Fibroblast of upper back skin (primary cell): ENCODE results near the gene SLC4A7.
A peak's percentile ranks its signal among the peaks of the same experiment; 100 is the strongest.
"Not testable (repeated sequence)": the region's sequence is repeated elsewhere in the genome, so short reads cannot be mapped to it uniquely, and the experiment has no call there.

Experiments
- DNase-seq: peaks from one replicate; pipeline ENCODE4 v3.0.0-alpha.2; 2013

The SLC4A7 gene

GRCh38 chr3:27426926-27427325, 57.3 kb downstream of the SLC4A7 start:
- no peak for DNase-seq

DNA sequence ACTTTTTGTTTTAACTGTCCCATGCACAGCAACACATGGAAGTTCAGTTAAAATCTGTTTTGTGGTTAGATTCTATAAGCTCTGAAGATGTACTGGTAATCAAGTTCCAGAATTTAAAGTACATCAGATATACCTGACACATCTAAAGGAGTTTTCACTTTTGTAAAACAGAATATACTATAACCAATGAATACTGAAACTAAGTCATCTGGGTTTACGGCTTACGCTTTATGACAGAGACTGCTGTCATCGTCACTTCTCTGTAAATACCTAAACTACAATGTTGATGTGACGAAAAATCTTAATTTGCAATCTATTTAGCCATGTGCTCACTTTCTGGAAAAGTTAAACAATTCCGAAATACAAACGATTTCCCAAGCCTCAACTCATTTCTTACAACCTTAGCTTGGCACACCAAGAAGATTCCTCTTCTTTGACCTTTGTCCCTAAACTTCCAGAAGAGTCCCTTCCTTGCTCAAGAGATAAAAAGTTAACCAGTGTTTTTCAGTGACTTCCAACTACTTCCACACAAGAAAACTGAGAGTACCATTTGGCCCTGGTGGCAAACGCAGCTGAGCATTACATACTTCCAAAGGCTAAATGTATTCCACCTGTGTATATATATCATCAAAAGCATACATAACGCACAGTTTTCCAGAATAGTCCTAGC, 58.2 kb downstream of the SLC4A7 start:
- no peak for DNase-seq

DNA sequence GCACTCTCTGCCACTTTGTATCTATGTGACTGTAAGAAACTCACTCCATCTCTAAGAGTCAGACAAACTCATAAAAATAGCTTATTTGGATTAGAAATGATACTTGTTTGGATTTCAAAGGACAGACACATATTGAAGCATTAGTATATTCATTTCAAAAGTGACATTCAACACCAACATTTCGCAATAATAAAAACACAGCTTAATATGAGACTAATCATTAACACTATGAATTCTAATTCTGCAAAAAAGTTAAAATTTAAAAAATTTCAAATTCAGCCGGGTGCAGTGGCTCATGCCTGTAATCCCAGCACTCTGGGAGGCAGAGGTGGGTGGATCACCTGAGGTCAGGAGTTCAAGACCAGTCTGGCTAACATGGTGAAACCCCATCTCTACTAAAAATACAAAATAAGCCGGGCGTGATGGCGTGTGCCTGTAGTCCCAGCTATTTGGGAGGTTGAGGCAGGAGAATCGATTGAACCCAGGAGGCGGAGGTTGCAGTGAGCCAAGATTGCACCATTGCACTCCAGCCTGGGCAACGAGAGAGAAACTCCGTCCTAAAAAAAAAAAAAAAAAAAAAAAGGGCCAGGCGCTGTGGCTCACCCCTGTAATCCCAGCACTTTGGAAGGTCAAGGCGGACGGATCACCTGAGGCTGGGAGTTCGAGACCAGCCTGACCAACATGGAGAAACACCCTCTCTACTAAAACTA, 59.2 kb downstream of the SLC4A7 start:
- not testable (repeated sequence) for DNase-seq

DNA sequence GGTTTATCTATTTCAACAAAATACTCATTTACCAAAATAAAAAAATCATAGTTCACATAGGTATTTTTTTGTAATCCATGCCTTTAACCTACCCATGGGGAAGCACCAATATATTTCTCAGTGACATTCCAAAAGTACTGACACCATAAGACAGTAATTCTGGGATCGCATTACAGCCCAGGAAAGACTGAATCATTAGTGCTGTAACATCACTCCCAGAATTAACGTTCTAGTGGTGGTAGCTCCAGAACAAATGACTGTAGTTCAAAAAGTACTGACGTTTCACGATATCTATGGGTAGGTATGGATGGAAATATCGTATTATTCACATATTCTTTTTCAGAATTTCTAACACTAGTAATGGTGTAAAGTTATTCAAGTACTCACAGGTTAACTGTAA, 60.7 kb downstream of the SLC4A7 start:
- peak; percentile 77 for DNase-seq

DNA sequence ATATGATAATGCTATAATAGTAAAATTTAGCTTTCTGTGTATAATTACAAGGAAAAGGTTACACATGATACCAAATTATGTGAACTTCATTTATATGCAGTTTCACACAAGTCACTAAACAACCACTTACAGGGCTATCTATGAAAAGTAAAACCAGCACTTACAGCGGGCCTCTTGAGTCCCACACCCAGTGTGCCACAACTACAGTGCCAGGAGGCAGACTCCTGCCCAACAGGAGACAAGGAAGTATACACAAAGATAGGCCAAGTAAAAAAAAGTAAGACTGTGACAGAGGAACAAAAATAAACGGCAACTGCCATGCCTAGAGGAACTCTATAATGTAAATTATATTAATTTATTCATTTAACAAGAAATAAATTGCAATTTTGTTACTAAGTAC, 61.6 kb downstream of the SLC4A7 start:
- no peak for DNase-seq

DNA sequence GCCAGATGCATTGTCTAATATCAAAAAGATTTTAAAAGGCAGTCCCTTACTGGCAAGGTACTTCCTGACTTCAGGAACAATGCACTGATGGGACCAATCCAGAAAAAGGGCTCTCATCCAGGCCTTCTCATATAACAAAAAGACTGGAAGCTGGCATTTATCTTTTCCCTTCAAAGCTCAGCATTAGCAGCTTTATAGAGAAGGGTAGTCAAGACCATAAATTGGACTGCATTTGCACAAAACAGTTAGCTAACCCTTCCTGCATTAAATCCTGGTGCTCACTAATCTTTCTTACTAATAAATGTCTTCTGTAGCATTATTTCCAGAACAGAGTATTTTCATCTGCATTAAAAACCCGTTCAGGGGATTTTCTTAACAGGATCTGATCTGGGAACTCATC, 69.0 kb downstream of the SLC4A7 start:
- DNase-seq: no peak

DNA sequence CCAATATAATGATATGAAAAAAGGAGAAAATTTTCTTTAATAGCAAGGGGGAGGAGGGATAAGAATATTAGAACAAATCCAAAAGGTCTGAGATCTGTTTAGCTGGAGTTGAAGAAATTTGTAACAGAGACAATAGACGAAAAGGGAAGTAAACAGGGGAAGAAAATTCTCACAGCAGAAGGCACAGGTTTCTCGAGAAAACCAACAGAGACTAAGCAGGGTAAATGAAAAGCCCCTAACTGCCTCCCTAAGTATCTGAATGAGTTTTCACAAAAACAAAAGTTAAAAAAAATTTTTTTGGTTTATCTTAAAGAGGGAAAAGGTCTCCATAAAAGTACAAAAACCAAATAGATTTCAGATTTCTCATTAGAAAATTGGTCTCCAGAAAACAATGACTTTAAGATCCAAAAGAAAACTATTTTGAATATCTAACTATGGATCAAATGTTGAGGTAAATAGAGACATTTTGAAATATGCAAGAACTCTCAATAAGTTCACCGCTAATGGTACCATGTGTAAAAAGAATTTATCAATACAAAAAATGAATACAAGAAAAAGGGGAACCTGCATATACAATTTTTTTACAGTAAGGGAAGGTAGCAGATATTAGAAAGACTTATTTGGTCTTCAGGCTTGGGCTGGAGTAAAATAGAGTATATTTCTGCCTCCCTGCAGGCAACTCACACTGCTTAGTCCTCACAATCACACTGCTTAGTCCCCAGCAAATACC, 91.1 kb downstream of the SLC4A7 start:
- no peak for DNase-seq

GRCh38 chr3:27392414-27392813, 91.8 kb downstream of the SLC4A7 start:
- not testable (repeated sequence) for DNase-seq

GRCh38 chr3:27391796-27392195, 92.4 kb downstream of the SLC4A7 start:
- no peak for DNase-seq

GRCh38 chr3:27387625-27388024, 96.6 kb downstream of the SLC4A7 start:
- peak; percentile 23 for DNase-seq

GRCh38 chr3:27385504-27385903, 98.7 kb downstream of the SLC4A7 start:
- no peak for DNase-seq

DNA sequence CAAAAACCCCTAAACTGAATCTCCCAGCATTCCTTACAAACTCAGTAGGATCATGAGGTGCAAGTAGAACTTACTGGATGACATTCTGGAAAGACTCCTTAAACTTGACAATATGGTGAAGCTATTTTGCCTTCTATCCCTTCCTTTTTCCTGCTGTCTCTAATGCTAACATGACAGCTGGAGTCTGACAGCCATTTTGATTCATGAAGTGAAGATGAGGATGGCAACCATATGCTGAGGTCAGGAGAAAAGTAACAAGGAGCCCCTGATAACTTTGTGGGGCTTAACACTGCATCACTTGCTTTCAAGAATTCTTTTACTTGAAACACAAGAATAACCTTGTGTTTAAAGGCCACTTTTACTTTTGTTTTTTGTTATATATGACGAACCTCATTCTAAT, 100.0 kb downstream of the SLC4A7 start:
- no peak for DNase-seq

GRCh38 chr3:27380433-27381357, 103.5 kb downstream of the SLC4A7 start:
- peak; percentile 3 for DNase-seq

- DNase-seq: no peak
Observed at GRCh38 chr3:27378331-27378730, 105.9 kb downstream of the SLC4A7 start.

- no peak for DNase-seq
Observed at GRCh38 chr3:27376109-27376772, 107.9 kb downstream of the SLC4A7 start.

DNA sequence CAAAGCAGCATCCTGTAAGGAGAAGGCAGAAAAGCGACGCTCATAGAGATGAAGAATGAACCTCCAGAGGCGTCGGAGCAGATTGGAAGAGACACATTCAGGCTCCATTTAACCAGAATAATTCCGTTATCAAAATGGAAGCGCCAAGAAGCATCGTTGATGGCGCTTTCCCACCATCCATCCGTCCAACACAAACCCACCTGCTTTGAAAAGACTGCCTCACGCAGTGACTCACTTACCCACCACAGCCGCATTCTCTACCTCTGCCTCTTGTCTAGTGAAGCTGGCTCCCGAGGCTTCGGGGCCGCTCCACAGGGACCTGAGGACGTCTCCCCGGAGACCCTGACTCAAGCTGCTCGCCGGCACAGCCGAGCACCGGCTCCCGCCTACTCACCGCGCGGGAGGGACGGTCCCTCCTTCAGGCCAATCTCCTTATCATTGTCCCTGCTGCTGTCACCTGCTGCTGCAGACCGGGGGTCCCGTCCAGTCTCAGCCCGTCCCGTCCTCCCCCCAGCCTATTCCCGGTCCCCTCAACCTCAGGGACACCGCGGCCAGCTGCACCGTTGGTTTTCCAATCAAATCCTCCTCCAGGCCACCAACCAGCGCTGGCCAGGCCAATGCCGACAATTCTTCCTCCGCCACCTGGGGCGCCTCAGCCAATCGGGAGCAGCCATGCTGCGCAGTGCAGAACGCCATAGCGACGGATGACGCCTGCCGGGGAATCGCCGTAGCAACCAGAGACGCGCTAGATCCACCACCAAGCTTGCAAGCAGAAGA, 115.2 kb downstream of the SLC4A7 start, which contains the start of gene NEK10:
NEK10 (minus strand) TSS at position 553 of the 777 bp plus-strand sequence. CDS start 16,501 bp downstream, outside the sequence.
- peak; percentile 86 for DNase-seq

- DNase-seq: no peak
Observed at GRCh38 chr3:27366062-27366591, 118.1 kb downstream of the SLC4A7 start.

GRCh38 chr3:27360113-27361078, 123.8 kb downstream of the SLC4A7 start:
- peak; percentile 4 for DNase-seq

GRCh38 chr3:27358372-27358771, 125.8 kb downstream of the SLC4A7 start:
- DNase-seq: no peak
